Activated CD4-positive, alpha-beta T cell treated with anti-CD3 and anti-CD28 coated beads for 36 hours (primary cell): ENCODE data around the gene ACVR1. TPM values are rescaled to one million over a fixed set of nuclear protein-coding genes. Genes with fewer than 3 reads are reported as not detected.
"Not testable (repeated sequence)": the region's sequence is repeated elsewhere in the genome, so short reads cannot be mapped to it uniquely, and the experiment has no call there.

Source experiments
- ATAC-seq: fragments of 200-7000 bp; cut with Tn5 transposase; one replicate; pipeline ENCODE4 v1.10.0; 2021; ENCODE audit warnings: mild to moderate bottlenecking, moderate library complexity
- CTCF ChIA-PET: fragments of 350-600 bp; sonication (Branson Sonifier 250); formaldehyde crosslinking; loops from one replicate; lab custom pipeline; 2021; ENCODE audit warnings: antibody characterized with exemption; lab: Charles Lee
- POLR2A ChIA-PET: fragments of 350-600 bp; sonication (Branson Sonifier 250); formaldehyde crosslinking; loops from one replicate; lab custom pipeline; 2021; ENCODE audit warnings: antibody characterized with exemption, inconsistent platforms; lab: Charles Lee
- DNase-seq: peaks from one replicate; pipeline ENCODE4 v3.0.0-alpha.2; 2020
- H3K27ac Mint-ChIP-seq: one replicate; pipeline ENCODE4 v1.8.0; 2021; ENCODE audit warnings: mixed read lengths
- H3K27me3 Mint-ChIP-seq: one replicate; pipeline ENCODE4 v1.8.0; 2021; ENCODE audit warnings: mixed read lengths
- H3K36me3 Mint-ChIP-seq: one replicate; pipeline ENCODE4 v1.8.0; 2021; ENCODE audit warnings: low read depth, mixed read lengths
- H3K4me1 Mint-ChIP-seq: one replicate; pipeline ENCODE4 v1.8.0; 2021; ENCODE audit warnings: mixed read lengths
- H3K4me3 Mint-ChIP-seq: one replicate; pipeline ENCODE4 v1.8.0; 2021; ENCODE audit warnings: mild to moderate bottlenecking, moderate library complexity, mixed read lengths
- H3K9me3 Mint-ChIP-seq: one replicate; pipeline ENCODE4 v1.8.0; 2021; ENCODE audit warnings: low read depth, mixed read lengths
- intact Hi-C, 2 experiments: fragments of 100-400 bp; cut with DNase I in 1 of 2; cut with micrococcal nuclease in 1 of 2; formaldehyde crosslinking; loops; one replicate each; pipeline versions ENCODE4 v1.14.2 to v1.15.1; 2022 to 2024; cut with DNase I, micrococcal nuclease
- total RNA-seq, 2 experiments: library from RNA; stranded (reverse); gene quantifications; one replicate each; pipeline ENCODE4 v1.2.3, GENCODE V29; 2021

Gene ACVR1
- total RNA-seq, 2 experiments from 2014 or later: 17.1 to 23.0 TPM

DNA sequence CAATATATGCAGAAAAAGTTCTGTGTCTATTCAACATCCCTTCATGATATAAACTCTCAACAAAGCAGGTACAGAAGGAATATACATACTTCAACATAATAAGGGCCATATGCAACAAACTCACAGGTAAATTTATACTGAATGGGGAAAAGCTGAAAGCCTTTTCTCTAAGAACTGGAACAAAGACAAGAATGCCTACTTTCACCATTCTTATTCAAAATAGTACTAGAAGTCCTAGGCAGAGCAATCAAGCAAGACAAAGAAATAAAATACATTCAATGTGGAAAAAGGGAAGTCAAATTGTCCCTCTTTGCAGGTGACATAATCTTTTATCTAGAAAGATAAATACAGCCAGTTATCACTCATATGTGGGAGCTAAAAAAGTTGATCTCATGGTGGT is 116.3 kb downstream of the ACVR1 start:
- CTCF ChIA-PET: interaction anchor here (0.6 to 1.8 kb wide), 2 partner anchors 9 to 458 kb away, joined by 3 to 8 read pairs; no protein-coding TSS in a partner anchor

GRCh38 chr2:157758586-157758985 is 117.5 kb downstream of the ACVR1 start:
- ATAC-seq: no peak
- peaks cover 79% of the 10 kb centered on the region for H3K36me3 Mint-ChIP-seq
- H3K4me3 Mint-ChIP-seq: no peak overlapping the region
- intact Hi-C loops: no loop called here
- no peaks in the 10 kb centered on the region for H3K27me3 Mint-ChIP-seq
- H3K27ac Mint-ChIP-seq: no peak overlapping the region
- H3K4me1 Mint-ChIP-seq: no peaks in the 10 kb centered on the region
- POLR2A ChIA-PET: no interaction called here
- CTCF ChIA-PET: interaction anchor here (0.6 kb wide), 1 partner anchor 13 kb away, joined by 3 read pairs; no protein-coding TSS in a partner anchor
- DNase-seq: no peak
- H3K9me3 Mint-ChIP-seq: peaks cover 25% of the 10 kb centered on the region

More for the DNA sequence above, 116.3 kb downstream of the ACVR1 start:
- Mint-ChIP-seq H3K27me3 (no peaks in the 10 kb centered on the region), H3K9me3 (peaks cover 25% of the 10 kb centered on the region), H3K4me1 (no peaks in the 10 kb centered on the region), H3K27ac (no peak overlapping the region), H3K4me3 (no peak overlapping the region), H3K36me3 (peaks cover 74% of the 10 kb centered on the region)
- POLR2A ChIA-PET: no interaction called here
- no peak for ATAC-seq
- intact Hi-C loops: no loop called here
- DNase-seq: no peak

DNA sequence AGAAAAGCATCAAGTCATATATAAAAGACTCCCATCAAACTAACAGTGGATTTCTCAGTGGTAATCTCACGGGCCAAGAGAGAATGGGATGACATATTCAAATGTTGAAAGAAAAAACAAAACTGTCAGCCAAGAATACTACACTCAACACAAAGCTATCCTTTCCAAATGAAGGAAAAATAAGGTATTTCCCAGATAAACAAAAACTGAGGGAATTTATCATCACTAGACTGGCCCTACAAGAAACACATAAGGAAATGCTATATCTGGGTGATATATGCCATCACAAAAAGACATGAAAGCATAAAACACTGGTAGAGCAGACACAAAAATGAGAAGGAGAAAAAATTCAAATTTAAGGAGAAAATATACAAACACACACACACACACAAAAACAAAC is 118.6 kb downstream of the ACVR1 start:
- Mint-ChIP-seq H3K9me3 (peaks cover 25% of the 10 kb centered on the region), H3K27me3 (no peaks in the 10 kb centered on the region), H3K4me1 (no peaks in the 10 kb centered on the region), H3K27ac (no peak overlapping the region), H3K4me3 (no peak overlapping the region), H3K36me3 (peaks cover 83% of the 10 kb centered on the region)
- intact Hi-C loops: no loop called here
- ATAC-seq (no peak), DNase-seq (no peak)
- CTCF ChIA-PET: interaction anchor here (0.9 to 1.1 kb wide), 2 partner anchors 9 to 253 kb away, joined by 3 to 4 read pairs; no protein-coding TSS in a partner anchor
- POLR2A ChIA-PET: no interaction called here

GRCh38 chr2:157756447-157756846 is 119.7 kb downstream of the ACVR1 start:
- H3K27ac Mint-ChIP-seq, POLR2A ChIA-PET, H3K4me1 Mint-ChIP-seq, intact Hi-C loops, ATAC-seq, DNase-seq, H3K4me3 Mint-ChIP-seq, H3K27me3 Mint-ChIP-seq: not testable (repeated sequence)
- CTCF ChIA-PET: interaction anchor here (1.1 kb wide), 1 partner anchor 8 kb away, joined by 3 read pairs; no protein-coding TSS in a partner anchor
- H3K36me3 Mint-ChIP-seq: peaks cover 85% of the 10 kb centered on the region
- H3K9me3 Mint-ChIP-seq: peaks cover 22% of the 10 kb centered on the region

DNA sequence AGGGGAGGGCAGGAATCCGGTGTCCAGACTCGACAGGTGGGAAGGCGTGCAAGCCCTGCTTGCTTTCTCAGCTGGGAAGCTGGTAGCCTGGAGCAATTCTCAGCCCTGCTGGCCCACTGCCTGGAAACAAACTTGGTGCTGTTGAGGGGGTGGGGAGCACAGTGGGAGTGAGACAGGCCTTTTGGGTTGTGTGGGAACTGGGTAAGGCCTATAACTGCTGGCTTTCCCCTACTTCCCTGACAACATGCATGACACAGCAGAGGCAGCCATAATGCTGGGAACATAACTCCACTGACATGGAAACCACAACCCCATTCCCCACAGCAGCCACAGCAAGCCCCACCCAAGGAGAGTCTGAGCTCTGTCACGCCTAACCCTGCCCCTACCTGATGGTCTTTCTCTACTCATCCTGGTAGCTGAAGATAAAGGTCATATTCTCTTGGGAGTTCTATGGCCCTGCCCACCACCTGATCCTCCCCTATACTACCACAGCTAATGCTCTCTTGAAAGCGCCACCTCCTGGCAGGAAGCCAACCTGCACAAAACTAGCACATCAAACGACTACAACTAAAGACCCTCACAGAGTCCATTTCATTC is 124.6 kb downstream of the ACVR1 start:
- H3K9me3 Mint-ChIP-seq: peaks cover 8% of the 10 kb centered on the region
- peak; percentile 47 for DNase-seq
- ChIA-PET CTCF (interaction anchor here (0.6 to 1.9 kb wide), 10 partner anchors 9 to 449 kb away, joined by 3 to 8 read pairs (median 5); no protein-coding TSS in a partner anchor), POLR2A (no interaction called here)
- no peak overlapping the region for H3K27ac Mint-ChIP-seq
- peak; percentile 44 for ATAC-seq
- no peaks in the 10 kb centered on the region for H3K27me3 Mint-ChIP-seq
- H3K4me1 Mint-ChIP-seq: peaks cover 10% of the 10 kb centered on the region
- intact Hi-C loops: loop anchor here (5.0 kb wide), 2 partner anchors 254 to 259 kb away; no protein-coding TSS in a partner anchor
- H3K36me3 Mint-ChIP-seq: peaks cover 60% of the 10 kb centered on the region
- no peak overlapping the region for H3K4me3 Mint-ChIP-seq

DNA sequence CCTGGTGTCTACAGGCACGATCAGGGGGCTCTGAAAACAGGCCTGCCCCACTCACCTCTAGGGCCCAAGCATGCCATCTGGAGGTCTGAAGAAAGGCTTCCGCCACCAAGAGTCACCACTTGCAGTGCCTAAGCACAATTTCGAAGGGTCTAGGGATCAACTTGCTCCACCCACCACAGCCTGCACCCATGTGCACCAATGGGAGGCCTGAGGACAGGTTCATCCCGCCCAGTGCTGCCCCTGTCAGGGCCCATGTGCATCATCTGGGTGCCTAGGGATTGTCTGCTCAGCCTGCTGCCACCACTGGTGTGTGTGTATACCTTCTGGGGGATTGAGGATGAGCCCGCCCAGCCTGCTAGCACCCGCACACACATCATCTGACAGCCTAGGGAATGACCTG is 126.4 kb downstream of the ACVR1 start:
- no peaks in the 10 kb centered on the region for H3K27me3 Mint-ChIP-seq
- H3K4me3 Mint-ChIP-seq: no peak overlapping the region
- intact Hi-C loops: loop anchor here (5.0 kb wide), 3 partner anchors 252 to 447 kb away; no protein-coding TSS in a partner anchor
- POLR2A ChIA-PET: no interaction called here
- DNase-seq (no peak), ATAC-seq (no peak)
- H3K36me3 Mint-ChIP-seq: peaks cover 44% of the 10 kb centered on the region
- H3K9me3 Mint-ChIP-seq: no peaks in the 10 kb centered on the region
- CTCF ChIA-PET: interaction anchor here (1.2 to 1.5 kb wide), 2 partner anchors 12 to 251 kb away, joined by 3 to 4 read pairs; no protein-coding TSS in a partner anchor
- H3K4me1 Mint-ChIP-seq: peaks cover 10% of the 10 kb centered on the region
- no peak overlapping the region for H3K27ac Mint-ChIP-seq

GRCh38 chr2:157748371-157749142 is 127.6 kb downstream of the ACVR1 start:
- no peak for DNase-seq
- Mint-ChIP-seq H3K36me3 (peaks cover 36% of the 10 kb centered on the region), H3K4me3 (no peak overlapping the region), H3K27ac (no peak overlapping the region), H3K27me3 (no peaks in the 10 kb centered on the region), H3K9me3 (no peaks in the 10 kb centered on the region), H3K4me1 (peaks cover 13% of the 10 kb centered on the region)
- CTCF ChIA-PET: interaction anchor here (0.7 to 1.4 kb wide), 3 partner anchors 9 to 438 kb away, joined by 3 to 4 read pairs (median 3); partner anchors contain the start of gene ACVR1C
- intact Hi-C loops: loop anchor here in 1 of 2 experiments (5.0 kb wide), 1 partner anchor 446 kb away; no protein-coding TSS in a partner anchor
- ATAC-seq: no peak
- POLR2A ChIA-PET: no interaction called here

DNA sequence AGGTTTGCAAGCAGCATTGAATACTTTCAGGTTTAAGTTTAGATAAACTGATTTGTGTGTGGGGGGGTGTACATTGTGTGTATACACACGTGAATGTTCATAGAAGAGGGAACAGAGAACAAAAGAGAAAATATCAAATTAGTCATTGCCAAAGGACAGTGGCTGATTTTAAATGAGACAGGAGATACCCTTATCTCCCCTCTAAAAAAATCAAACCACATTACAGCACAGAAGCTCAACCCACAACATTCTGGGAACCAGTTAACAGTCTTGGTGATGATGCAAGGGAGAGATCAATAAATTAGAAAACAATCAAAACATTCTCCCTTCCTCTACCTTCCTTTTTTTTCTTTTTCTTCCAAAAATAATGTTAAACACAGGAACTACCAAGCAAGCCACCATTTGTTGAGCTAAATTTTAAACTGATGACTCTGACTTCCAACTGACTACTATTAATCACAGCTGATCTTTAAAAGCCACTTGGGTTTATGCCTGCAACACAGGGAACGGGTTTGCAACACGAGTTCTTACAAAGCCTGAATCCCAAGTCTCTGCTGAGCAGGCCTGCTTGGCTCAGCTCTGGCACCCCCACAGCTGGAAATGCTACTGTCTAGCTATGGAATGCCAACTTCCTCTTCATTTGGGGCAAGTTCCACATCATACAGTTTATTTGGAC is 128.3 kb downstream of the ACVR1 start:
- peaks cover 21% of the 10 kb centered on the region for H3K4me1 Mint-ChIP-seq

DNA sequence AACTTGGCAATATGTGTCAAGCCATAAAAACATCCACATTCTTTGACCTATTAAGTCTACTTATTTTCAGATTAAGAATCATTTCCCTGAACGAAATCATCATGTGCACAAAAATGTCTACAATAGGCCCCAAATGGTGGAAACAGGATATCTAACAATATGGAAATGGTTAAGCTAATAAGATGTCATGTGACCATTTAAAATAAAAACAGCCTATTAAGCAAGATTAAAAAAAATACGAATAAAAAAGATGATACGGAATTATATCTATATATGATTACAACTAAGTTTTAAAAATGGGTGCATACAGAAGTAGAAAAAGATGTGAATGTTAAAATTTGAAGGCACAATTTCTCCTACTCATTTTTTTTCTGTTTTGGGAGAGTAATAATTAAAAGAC is 128.8 kb downstream of the ACVR1 start:
- intact Hi-C loops: loop anchor here in 1 of 2 experiments (5.0 kb wide), 1 partner anchor 445 kb away; no protein-coding TSS in a partner anchor
- ChIA-PET POLR2A (no interaction called here), CTCF (interaction anchor here (0.6 to 1.4 kb wide), 4 partner anchors 10 to 283 kb away, joined by 3 read pairs; no protein-coding TSS in a partner anchor)
- no peak overlapping the region for H3K27ac Mint-ChIP-seq
- no peaks in the 10 kb centered on the region for H3K27me3 Mint-ChIP-seq
- peaks cover 34% of the 10 kb centered on the region for H3K36me3 Mint-ChIP-seq
- ATAC-seq: no peak
- H3K4me3 Mint-ChIP-seq: no peak overlapping the region
- H3K4me1 Mint-ChIP-seq: peaks cover 25% of the 10 kb centered on the region
- H3K9me3 Mint-ChIP-seq: no peaks in the 10 kb centered on the region
- DNase-seq: no peak

More for the DNA sequence above, 128.3 kb downstream of the ACVR1 start:
- DNase-seq (no peak), ATAC-seq (no peak)
- POLR2A ChIA-PET: no interaction called here
- H3K9me3 Mint-ChIP-seq: no peaks in the 10 kb centered on the region
- CTCF ChIA-PET: interaction anchor here (0.6 to 1.4 kb wide), 5 partner anchors 9 to 438 kb away, joined by 3 to 4 read pairs (median 3); partner anchors contain the start of gene ACVR1C
- H3K27me3 Mint-ChIP-seq: no peaks in the 10 kb centered on the region
- peaks cover 35% of the 10 kb centered on the region for H3K36me3 Mint-ChIP-seq
- H3K4me3 Mint-ChIP-seq: no peak overlapping the region
- intact Hi-C loops: loop anchor here in 1 of 2 experiments (5.0 kb wide), 1 partner anchor 446 kb away; no protein-coding TSS in a partner anchor
- no peak overlapping the region for H3K27ac Mint-ChIP-seq

DNA sequence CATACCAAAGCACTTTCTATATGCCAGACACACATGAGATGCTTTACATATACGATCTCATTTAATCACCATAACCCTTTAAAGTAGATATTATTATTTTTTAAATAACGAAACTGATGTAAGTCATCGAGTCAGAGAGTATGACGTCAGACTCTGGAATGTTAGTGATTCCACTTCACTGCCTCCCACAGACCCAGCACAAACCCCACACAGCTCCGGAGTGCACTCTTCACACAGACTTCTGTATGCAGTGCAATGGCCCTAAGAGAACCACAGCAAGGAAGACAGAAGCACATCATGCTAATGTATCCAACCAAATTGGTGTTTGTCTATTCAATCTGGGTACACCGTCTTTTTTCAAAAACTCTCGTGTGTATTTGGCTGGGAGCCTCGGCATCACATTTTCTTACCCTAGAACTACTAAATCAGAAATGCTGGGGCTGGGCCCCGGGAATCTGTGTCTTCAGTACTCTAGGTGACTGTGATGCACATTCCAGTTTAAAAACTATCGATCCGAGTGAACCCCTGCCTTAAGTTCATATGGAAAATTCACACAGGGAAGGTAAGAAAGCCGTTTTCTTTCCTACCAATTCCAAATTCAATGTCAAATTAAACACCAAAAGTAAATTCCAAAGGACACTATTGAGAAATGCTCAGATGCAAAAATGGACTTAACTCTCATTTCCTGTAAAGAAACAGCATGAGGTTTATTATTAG is 129.7 kb downstream of the ACVR1 start:
- Mint-ChIP-seq H3K4me3 (no peak overlapping the region), H3K27ac (no peak overlapping the region), H3K4me1 (peaks cover 28% of the 10 kb centered on the region), H3K27me3 (no peaks in the 10 kb centered on the region), H3K9me3 (no peaks in the 10 kb centered on the region), H3K36me3 (peaks cover 28% of the 10 kb centered on the region)
- ChIA-PET CTCF (interaction anchor here (0.6 kb wide), 1 partner anchor 164 kb away, joined by 3 read pairs; no protein-coding TSS in a partner anchor), POLR2A (no interaction called here)
- no peak for ATAC-seq
- intact Hi-C loops: loop anchor here in 1 of 2 experiments (5.0 kb wide), 1 partner anchor 444 kb away; no protein-coding TSS in a partner anchor
- no peak for DNase-seq
